Measurements from ENCODE around the gene PCLO. TPM values are rescaled to one million over a fixed set of nuclear protein-coding genes. Genes with fewer than 3 reads are reported as not detected.

PCLO gene
- total RNA-seq, 1 experiment from 2014 or later, result 7.5 TPM

GRCh38 chr7:83038787-83039186 lies 123.9 kb downstream of the PCLO start:
- intact Hi-C loops (cut with micrococcal nuclease), result no loop called here
- H3K9ac ChIP-seq (ENCODE audit: low read length), result no peak overlapping the region
- POLR2A ChIA-PET (ENCODE audit: unreplicated experiment), result no interaction called here
- H3K27me3 ChIP-seq (ENCODE audit: low read length), result no peaks in the 10 kb centered on the region
- DNase-seq, result peak; percentile 66
- H3K27ac ChIP-seq (ENCODE audit: low read length), result no peak overlapping the region
- TF ChIP-seq EZH2phosphoT487 (IDR thresholded peaks at IDR 0.05; ENCODE audit: borderline replicate concordance, low read length) (no peak), EZH2 (IDR thresholded peaks at IDR 0.05; ENCODE audit: low read length, unreplicated experiment) (no peak)
- TF ChIP-seq, protein P1, sequence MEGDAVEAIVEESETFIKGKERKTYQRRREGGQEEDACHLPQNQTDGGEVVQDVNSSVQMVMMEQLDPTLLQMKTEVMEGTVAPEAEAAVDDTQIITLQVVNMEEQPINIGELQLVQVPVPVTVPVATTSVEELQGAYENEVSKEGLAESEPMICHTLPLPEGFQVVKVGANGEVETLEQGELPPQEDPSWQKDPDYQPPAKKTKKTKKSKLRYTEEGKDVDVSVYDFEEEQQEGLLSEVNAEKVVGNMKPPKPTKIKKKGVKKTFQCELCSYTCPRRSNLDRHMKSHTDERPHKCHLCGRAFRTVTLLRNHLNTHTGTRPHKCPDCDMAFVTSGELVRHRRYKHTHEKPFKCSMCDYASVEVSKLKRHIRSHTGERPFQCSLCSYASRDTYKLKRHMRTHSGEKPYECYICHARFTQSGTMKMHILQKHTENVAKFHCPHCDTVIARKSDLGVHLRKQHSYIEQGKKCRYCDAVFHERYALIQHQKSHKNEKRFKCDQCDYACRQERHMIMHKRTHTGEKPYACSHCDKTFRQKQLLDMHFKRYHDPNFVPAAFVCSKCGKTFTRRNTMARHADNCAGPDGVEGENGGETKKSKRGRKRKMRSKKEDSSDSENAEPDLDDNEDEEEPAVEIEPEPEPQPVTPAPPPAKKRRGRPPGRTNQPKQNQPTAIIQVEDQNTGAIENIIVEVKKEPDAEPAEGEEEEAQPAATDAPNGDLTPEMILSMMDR (conservative IDR thresholded peaks at IDR 0.05; ENCODE audit: low read depth, low read length), result no peak
- no peaks in the 10 kb centered on the region for H3K9me3 ChIP-seq (ENCODE audit: low read length)
- peaks cover 17% of the 10 kb centered on the region for H3K4me1 ChIP-seq (ENCODE audit: insufficient read depth, low read length)
- H3K4me3 ChIP-seq (ENCODE audit: low read length), result no peak overlapping the region
- H4K20me1 ChIP-seq (ENCODE audit: low read length), result no peaks in the 10 kb centered on the region
- no peaks in the 10 kb centered on the region for H3K36me3 ChIP-seq (ENCODE audit: low read depth, low read length)
- H3F3A ChIP-seq (ENCODE audit: low read length, unreplicated experiment), result no peaks in the 10 kb centered on the region
- no TSS peak for BruUV-seq (replicated peaks)
- no peaks in the 10 kb centered on the region for H3K79me2 ChIP-seq (ENCODE audit: low read length)
- H3K9me2 ChIP-seq (replicated peaks; ENCODE audit: low read length), result no peaks in the 10 kb centered on the region
- ATAC-seq, result peak; percentile 90
- no peak overlapping the region for H2AFZ ChIP-seq (ENCODE audit: low read length)
- CTCF ChIA-PET, result no interaction called here
- H3K4me2 ChIP-seq (ENCODE audit: low read length), result peak overlapping the region; percentile 48

DNA sequence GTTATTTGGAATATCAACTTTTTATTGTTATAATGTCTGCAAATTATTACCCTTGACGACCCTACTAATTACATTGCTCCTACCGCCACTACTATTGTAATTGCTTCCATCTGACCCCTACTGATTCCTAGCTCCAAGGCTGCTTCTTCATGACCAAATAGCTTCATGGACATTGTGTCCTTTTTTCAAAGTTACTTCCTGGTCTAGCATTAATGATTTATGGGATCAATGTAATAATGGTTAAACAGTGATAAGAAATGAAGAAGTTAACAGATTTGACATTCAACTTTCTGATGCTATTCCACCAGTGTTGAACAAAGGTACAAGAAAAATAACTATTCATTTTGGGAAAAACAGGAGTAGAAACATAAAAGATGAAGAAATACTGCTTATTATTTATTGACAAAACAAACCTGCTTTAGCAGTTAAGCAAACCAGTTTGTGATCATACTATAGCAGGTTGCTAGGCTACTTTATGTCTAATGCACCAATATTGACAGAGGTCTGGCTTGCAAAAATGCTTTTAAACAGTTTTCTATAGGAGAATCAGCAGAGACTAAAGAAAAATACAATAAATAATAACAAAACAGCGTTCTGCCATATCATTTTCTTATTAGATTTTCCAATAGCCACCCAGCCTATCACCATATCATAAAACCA lies 125.8 kb downstream of the PCLO start:
- no peak overlapping the region for H3K9ac ChIP-seq (ENCODE audit: low read length)
- CTCF ChIA-PET, result no interaction called here
- H3K27me3 ChIP-seq (ENCODE audit: low read length), result no peaks in the 10 kb centered on the region
- H3F3A ChIP-seq (ENCODE audit: low read length, unreplicated experiment), result no peaks in the 10 kb centered on the region
- peaks cover 17% of the 10 kb centered on the region for H3K4me1 ChIP-seq (ENCODE audit: insufficient read depth, low read length)
- ATAC-seq, result no peak
- no peaks in the 10 kb centered on the region for H3K9me3 ChIP-seq (ENCODE audit: low read length)
- no peak overlapping the region for H3K27ac ChIP-seq (ENCODE audit: low read length)
- H2AFZ ChIP-seq (ENCODE audit: low read length), result no peak overlapping the region
- no peaks in the 10 kb centered on the region for H3K36me3 ChIP-seq (ENCODE audit: low read depth, low read length)
- TF ChIP-seq EZH2 (IDR thresholded peaks at IDR 0.05; ENCODE audit: low read length, unreplicated experiment), result no peak
- TF ChIP-seq EZH2phosphoT487 (IDR thresholded peaks at IDR 0.05; ENCODE audit: borderline replicate concordance, low read length), result no peak
- TF ChIP-seq, protein P1 (conservative IDR thresholded peaks at IDR 0.05; ENCODE audit: low read depth, low read length), result no peak
- no peak overlapping the region for H3K4me2 ChIP-seq (ENCODE audit: low read length)
- no peaks in the 10 kb centered on the region for H3K9me2 ChIP-seq (replicated peaks; ENCODE audit: low read length)
- H4K20me1 ChIP-seq (ENCODE audit: low read length), result no peaks in the 10 kb centered on the region
- no peak overlapping the region for H3K4me3 ChIP-seq (ENCODE audit: low read length)
- no peak for DNase-seq
- POLR2A ChIA-PET (ENCODE audit: unreplicated experiment), result no interaction called here
- BruUV-seq (replicated peaks), result no TSS peak
- intact Hi-C loops (cut with micrococcal nuclease), result no loop called here
- H3K79me2 ChIP-seq (ENCODE audit: low read length), result no peaks in the 10 kb centered on the region

GRCh38 chr7:83036130-83036529 lies 126.6 kb downstream of the PCLO start:
- no peak for DNase-seq
- Histone ChIP-seq H4K20me1 (ENCODE audit: low read length) (no peaks in the 10 kb centered on the region), H3K27me3 (ENCODE audit: low read length) (no peaks in the 10 kb centered on the region), H2AFZ (ENCODE audit: low read length) (no peak overlapping the region), H3K9ac (ENCODE audit: low read length) (no peak overlapping the region), H3F3A (ENCODE audit: low read length, unreplicated experiment) (no peaks in the 10 kb centered on the region), H3K4me3 (ENCODE audit: low read length) (no peak overlapping the region), H3K4me1 (ENCODE audit: insufficient read depth, low read length) (peaks cover 17% of the 10 kb centered on the region), H3K9me2 (replicated peaks; ENCODE audit: low read length) (no peaks in the 10 kb centered on the region), H3K27ac (ENCODE audit: low read length) (no peak overlapping the region), H3K79me2 (ENCODE audit: low read length) (no peaks in the 10 kb centered on the region), H3K9me3 (ENCODE audit: low read length) (no peaks in the 10 kb centered on the region), H3K36me3 (ENCODE audit: low read depth, low read length) (no peaks in the 10 kb centered on the region), H3K4me2 (ENCODE audit: low read length) (no peak overlapping the region)
- CTCF ChIA-PET, result no interaction called here
- TF ChIP-seq EZH2phosphoT487 (IDR thresholded peaks at IDR 0.05; ENCODE audit: borderline replicate concordance, low read length), result no peak
- no peak for TF ChIP-seq EZH2 (IDR thresholded peaks at IDR 0.05; ENCODE audit: low read length, unreplicated experiment)
- TF ChIP-seq, protein P1 (conservative IDR thresholded peaks at IDR 0.05; ENCODE audit: low read depth, low read length), result no peak
- no peak for ATAC-seq
- intact Hi-C loops (cut with micrococcal nuclease), result no loop called here
- no TSS peak for BruUV-seq (replicated peaks)
- POLR2A ChIA-PET (ENCODE audit: unreplicated experiment), result no interaction called here
